A673 (cell line): ENCODE measurements around the gene BBS9. TPM values are rescaled to one million over a fixed set of nuclear protein-coding genes. Genes with fewer than 3 reads are reported as not detected.

Experiments used
- BruUV-seq: library from RNA; stranded (reverse); fragments of 400-500 nt; replicated peaks from 2 replicates; lab custom pipeline; 2021; lab: Mats Ljungman, UMichigan
- CTCF ChIA-PET: fragments of 300-600 bp; sonication (Branson Sonifier 250); formaldehyde crosslinking; loops from one replicate; lab custom pipeline; 2022; ENCODE audit warnings: antibody characterized with exemption; lab: Charles Lee
- POLR2A ChIA-PET: fragments of 300-600 bp; sonication (Branson Sonifier 250); formaldehyde crosslinking; loops from one replicate; lab custom pipeline; 2022; ENCODE audit warnings: antibody characterized with exemption; ENCODE audit not compliant: low non-redundant PET; lab: Charles Lee
- DNase-seq: peaks from one replicate; pipeline ENCODE4 v3.0.0-alpha.2; 2015; ENCODE audit warnings: low spot score
- H3K27ac ChIP-seq: fragments of 200-600 bp; sonication (generic); 2 replicates; pipeline ENCODE4 v1.5.1; 2016; ENCODE audit warnings: mixed run types, low read depth, mild to moderate bottlenecking, mixed read lengths, antibody characterized with exemption, low read length; ENCODE audit not compliant: poor library complexity, severe bottlenecking
- H3K27me3 ChIP-seq: fragments of 200-600 bp; sonication (generic); replicated peaks from 2 replicates; pipeline ENCODE4 v1.6.1; 2017; ENCODE audit warnings: mixed run types, low read depth, mild to moderate bottlenecking, mixed read lengths, antibody characterized with exemption, low read length; ENCODE audit not compliant: insufficient read depth, poor library complexity
- H3K36me3 ChIP-seq: fragments of 200-600 bp; sonication (generic); 2 replicates; pipeline ENCODE4 v1.6.1; 2016; ENCODE audit warnings: mixed run types, mild to moderate bottlenecking, mixed read lengths, antibody characterized with exemption, low read length; ENCODE audit not compliant: insufficient read depth, poor library complexity, severe bottlenecking
- H3K4me1 ChIP-seq: fragments of 200-600 bp; sonication (generic); 2 replicates; pipeline ENCODE4 v1.6.1; 2017; ENCODE audit warnings: mixed run types, mild to moderate bottlenecking, mixed read lengths, antibody characterized with exemption, low read length; ENCODE audit not compliant: insufficient read depth, poor library complexity, severe bottlenecking
- H3K4me3 ChIP-seq: fragments of 200-600 bp; sonication (generic); 2 replicates; pipeline ENCODE4 v1.5.1; 2016; ENCODE audit warnings: low read depth, mixed run types, mild to moderate bottlenecking, mixed read lengths, low read length; ENCODE audit not compliant: poor library complexity, severe bottlenecking
- H3K9me3 ChIP-seq: fragments of 200-600 bp; sonication (generic); 2 replicates; pipeline ENCODE4 v1.6.1; 2016; ENCODE audit warnings: mixed run types, low read depth, mild to moderate bottlenecking, mixed read lengths, antibody characterized with exemption, low read length; ENCODE audit not compliant: poor library complexity, severe bottlenecking
- EZH2 ChIP-seq: fragments of 200-600 bp; sonication (generic); IDR thresholded peaks from 2 replicates; pipeline ENCODE4 v1.6.1; 2017; ENCODE audit warnings: borderline replicate concordance, low read depth, mild to moderate bottlenecking, mixed read lengths, antibody characterized with exemption, low read length; ENCODE audit not compliant: poor library complexity, severe bottlenecking
- intact Hi-C: fragments of 100-400 bp; cut with micrococcal nuclease; formaldehyde crosslinking; loops from one replicate; pipeline ENCODE4 v1.10.0; 2022; ENCODE audit not compliant: unreplicated experiment
- total RNA-seq: library from RNA; stranded (reverse); gene quantifications from 2 replicates; pipeline ENCODE4 v1.2.3, GENCODE V29; 2021
- TF ChIP-seq, protein P1 (sequence below): fragments of 300-800, 200-600 bp; sonication (generic); conservative IDR thresholded peaks from 2 replicates; pipeline ENCODE4 v1.5.1; 2017; ENCODE audit warnings: low read depth, mild to moderate bottlenecking, antibody characterized with exemption, low read length, moderate library complexity, mixed read lengths

BBS9 gene
- total RNA-seq, 1 experiment from 2014 or later, result 9.4 TPM

DNA sequence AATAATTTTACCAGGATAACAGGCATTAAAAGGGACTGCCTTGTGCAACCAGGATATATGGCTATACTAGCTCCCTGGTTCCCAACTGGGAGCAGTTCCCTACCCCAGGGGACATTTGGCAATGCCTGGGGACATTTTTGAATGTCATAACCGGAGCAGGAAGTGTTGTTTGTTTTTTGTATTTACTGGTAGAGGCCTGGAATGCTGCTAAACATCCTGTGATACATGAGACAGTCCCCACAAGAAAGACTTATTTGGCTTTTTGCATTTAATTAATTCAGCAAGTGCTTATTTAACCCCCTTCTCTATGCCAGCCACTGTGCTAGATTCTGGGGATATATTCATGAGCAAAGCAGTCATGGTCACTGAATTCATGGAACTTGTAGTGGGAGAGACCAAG is 181.2 kb downstream of the BBS9 start:
- no peaks in the 10 kb centered on the region for H3K36me3 ChIP-seq
- H3K27me3 ChIP-seq, result no peaks in the 10 kb centered on the region
- no peak for TF ChIP-seq EZH2
- TF ChIP-seq, protein P1, sequence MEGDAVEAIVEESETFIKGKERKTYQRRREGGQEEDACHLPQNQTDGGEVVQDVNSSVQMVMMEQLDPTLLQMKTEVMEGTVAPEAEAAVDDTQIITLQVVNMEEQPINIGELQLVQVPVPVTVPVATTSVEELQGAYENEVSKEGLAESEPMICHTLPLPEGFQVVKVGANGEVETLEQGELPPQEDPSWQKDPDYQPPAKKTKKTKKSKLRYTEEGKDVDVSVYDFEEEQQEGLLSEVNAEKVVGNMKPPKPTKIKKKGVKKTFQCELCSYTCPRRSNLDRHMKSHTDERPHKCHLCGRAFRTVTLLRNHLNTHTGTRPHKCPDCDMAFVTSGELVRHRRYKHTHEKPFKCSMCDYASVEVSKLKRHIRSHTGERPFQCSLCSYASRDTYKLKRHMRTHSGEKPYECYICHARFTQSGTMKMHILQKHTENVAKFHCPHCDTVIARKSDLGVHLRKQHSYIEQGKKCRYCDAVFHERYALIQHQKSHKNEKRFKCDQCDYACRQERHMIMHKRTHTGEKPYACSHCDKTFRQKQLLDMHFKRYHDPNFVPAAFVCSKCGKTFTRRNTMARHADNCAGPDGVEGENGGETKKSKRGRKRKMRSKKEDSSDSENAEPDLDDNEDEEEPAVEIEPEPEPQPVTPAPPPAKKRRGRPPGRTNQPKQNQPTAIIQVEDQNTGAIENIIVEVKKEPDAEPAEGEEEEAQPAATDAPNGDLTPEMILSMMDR, result no peak
- no peaks in the 10 kb centered on the region for H3K9me3 ChIP-seq
- no peak overlapping the region for H3K27ac ChIP-seq
- no peak overlapping the region for H3K4me3 ChIP-seq
- BruUV-seq, result no TSS peak
- POLR2A ChIA-PET, result interaction anchor here (0.6 kb wide), 1 partner anchor 132 kb away, joined by 3 read pairs; no protein-coding TSS in a partner anchor
- no peak for DNase-seq
- no peaks in the 10 kb centered on the region for H3K4me1 ChIP-seq
- CTCF ChIA-PET, result no interaction called here
- intact Hi-C loops, result no loop called here

DNA sequence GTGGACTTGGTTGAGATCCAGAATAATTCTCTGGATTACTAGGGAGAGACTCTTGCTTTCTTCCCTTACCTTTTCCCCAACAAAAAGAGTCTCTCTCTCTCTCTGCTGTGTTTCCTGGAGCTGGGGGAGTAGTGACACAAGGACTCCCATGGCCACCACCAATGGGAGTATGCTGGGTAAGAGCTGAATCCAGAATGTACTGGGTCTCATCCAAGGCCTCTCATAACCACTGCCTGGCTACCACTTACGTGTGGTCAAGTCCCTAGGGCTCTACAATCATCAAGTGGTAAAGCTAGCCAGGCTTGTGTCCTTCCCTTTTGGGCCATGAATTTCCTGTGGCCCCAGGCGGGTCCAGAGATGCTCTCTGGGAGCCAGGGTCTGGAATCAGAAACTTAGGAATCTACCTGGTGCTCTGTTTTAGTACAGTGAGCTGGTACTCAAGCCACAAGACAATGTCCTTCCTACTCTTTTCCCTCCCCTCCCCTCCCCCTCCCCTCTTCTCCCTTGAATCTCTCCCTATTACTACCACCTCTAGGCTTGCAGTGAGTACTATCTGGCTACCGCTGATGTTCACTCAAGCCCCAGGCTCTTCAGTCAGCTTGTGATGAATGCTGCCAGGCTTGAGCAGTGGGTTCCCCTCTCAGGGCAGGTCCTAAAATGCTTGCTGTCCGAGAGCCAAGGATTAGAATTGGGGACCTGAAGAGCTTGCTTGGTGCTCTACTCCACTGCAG is 196.6 kb downstream of the BBS9 start:
- DNase-seq, result no peak
- intact Hi-C loops, result no loop called here
- ChIA-PET CTCF (no interaction called here), POLR2A (no interaction called here)
- no peak for TF ChIP-seq EZH2
- TF ChIP-seq, protein P1, result no peak
- Histone ChIP-seq H3K4me1 (no peaks in the 10 kb centered on the region), H3K27me3 (no peaks in the 10 kb centered on the region), H3K36me3 (no peaks in the 10 kb centered on the region), H3K27ac (no peak overlapping the region), H3K4me3 (no peak overlapping the region), H3K9me3 (no peaks in the 10 kb centered on the region)
- no TSS peak for BruUV-seq

DNA sequence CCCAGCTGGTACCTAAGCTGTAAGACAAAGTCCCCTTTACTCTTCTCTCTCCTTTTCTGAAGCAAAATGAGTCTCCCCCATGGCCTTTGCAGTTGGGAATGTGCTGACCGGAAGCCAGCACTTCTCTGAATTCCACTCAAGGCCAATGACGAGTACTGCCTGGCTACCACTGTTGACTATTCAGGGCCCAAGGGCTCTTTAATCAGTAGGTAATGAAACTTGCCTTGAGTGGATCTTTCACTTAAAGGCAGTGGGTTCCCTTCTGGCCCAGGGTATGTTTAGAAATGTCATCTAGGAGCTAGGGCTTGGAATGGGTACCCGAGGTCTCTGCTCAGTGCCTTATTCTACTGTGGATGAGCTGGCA is 197.1 kb downstream of the BBS9 start:
- BruUV-seq, result no TSS peak
- H3K27me3 ChIP-seq, result no peaks in the 10 kb centered on the region
- intact Hi-C loops, result no loop called here
- DNase-seq, result no peak
- TF ChIP-seq, protein P1, result no peak
- no peak for TF ChIP-seq EZH2
- no peaks in the 10 kb centered on the region for H3K36me3 ChIP-seq
- no peaks in the 10 kb centered on the region for H3K4me1 ChIP-seq
- no peaks in the 10 kb centered on the region for H3K9me3 ChIP-seq
- CTCF ChIA-PET, result no interaction called here
- no peak overlapping the region for H3K27ac ChIP-seq
- POLR2A ChIA-PET, result no interaction called here
- no peak overlapping the region for H3K4me3 ChIP-seq
